Ovary (tissue), 3 donors: ENCODE data around the gene OR4C45.

Experiments
- CTCF ChIP-seq, 3 donors: fragments of 450-650 bp in 2 of 3; fragments of 200-600 bp in 1 of 3; IDR thresholded peaks; one replicate each; pipeline versions ENCODE4 v1.5.1 to v1.8.0; 2016 to 2022; ENCODE audit warnings: antibody characterized with exemption in 3 of 3, mild to moderate bottlenecking in 1 of 3
- EP300 ChIP-seq: sonication (generic); formaldehyde crosslinking; IDR thresholded peaks from one replicate; pipeline ENCODE4 v1.6.1; 2017; ENCODE audit warnings: antibody characterized with exemption
- POLR2A ChIP-seq: fragments of 450-650 bp; IDR thresholded peaks from one replicate; pipeline ENCODE4 v1.6.1; 2017; ENCODE audit warnings: antibody characterized with exemption, mild to moderate bottlenecking, moderate library complexity
- donor health status: DM: no; HTN: no; CAD: no.

DNA sequence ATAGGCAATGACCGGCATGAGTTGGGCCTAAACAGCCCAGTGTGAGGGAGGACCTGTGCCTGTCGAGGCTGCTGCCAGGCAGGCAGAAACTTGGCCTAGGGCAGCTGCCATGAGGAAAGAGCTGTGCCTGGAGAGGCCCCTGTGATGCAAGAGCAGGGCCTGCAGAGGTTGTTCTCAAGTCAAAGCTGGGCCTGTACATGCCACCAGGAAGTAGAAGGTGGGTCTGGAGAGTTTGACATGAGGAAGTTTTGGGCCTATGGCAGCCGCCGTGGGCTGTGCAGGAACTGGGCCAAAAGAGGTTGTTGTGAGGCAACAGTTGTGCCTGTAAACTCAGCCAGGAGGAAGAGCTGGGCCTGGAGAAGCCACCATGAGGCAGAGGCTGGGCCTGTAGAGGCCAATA is 43.2 kb downstream of the OR4C45 start:
- TF ChIP-seq CTCF (IDR thresholded peaks at IDR 0.05) (no peak), POLR2A (no peak), EP300 (no peak)
